CD4-positive, alpha-beta T cell treated with Interleukin-4 for 4 hours (primary cell): ENCODE measurements around the gene MGAT4C.
"Not testable (repeated sequence)": the region's sequence is repeated elsewhere in the genome, so short reads cannot be mapped to it uniquely, and the experiment has no call there.

Experiments
- DNase-seq: peaks from one replicate; pipeline ENCODE4 v3.0.0-alpha.2; 2020

MGAT4C gene

DNA sequence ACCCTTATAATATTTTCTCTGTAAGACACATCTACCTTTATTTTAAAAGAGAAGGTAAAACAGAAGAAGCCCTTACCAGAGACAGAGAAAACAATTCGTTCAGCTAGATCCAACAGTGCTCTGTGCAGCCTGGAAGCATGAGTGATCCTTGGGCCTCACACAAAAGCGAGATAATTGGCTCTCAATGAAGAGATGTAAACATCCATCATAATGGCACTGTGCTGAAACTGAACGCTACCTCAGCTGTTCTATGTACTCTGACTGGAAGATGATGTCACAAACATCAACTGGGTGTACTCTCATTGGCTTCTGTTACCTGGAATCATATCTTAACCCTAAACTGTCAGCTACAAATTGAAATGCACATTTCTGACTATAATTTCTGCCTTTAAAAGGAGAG, at the start of gene MGAT4C:
MGAT4C (minus strand) TSS at position 229 of the 400 bp plus-strand sequence.
- no peak for DNase-seq

DNA sequence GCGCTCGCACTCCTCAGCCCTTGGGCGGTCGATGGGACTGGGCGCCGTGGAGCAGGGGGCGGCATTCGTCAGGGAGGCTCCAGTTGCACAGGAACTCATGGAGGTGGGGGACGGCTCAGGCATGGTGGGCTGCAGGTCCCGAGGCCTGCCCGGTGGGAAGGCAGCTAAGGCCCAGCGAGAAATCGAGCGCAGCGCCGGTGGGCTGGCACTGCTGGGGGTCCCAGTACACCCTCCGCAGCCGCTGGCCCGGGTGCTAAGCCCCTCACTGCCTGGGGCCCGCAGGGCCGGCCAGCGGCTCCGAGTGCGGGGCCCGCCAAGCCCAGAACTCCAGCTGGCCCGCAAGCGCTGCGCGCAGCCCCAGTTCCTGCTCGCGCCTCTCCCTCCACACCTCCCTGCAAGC, 40.2 kb upstream of the MGAT4C start:
- DNase-seq = not testable (repeated sequence)

DNA sequence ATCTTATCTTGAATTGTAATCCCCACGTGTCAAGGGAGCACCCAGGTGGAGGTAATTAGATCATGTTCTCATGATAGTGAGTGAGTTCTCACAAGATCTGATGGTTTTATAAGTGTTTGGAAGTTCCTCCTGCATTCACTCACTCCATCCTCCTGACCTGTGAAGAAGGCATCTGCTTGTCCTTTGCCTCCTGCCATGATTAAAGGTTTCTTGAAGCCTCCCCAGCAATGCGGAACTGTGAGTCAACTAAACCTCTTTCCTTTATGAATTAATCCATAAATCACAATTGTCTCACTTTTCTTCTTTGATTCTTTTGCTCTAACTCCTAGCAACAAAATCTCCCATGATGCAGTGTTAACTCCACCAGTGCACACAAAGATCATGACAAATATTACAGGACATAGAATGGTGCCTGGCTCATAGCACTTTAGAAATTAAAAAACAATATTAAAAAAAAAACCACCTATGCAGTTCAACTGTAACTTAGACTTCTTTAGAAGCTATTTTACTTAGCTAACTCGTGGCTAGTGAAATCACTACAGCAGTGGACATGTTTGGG, 37.6 kb upstream of the MGAT4C start:
- DNase-seq = no peak

DNA sequence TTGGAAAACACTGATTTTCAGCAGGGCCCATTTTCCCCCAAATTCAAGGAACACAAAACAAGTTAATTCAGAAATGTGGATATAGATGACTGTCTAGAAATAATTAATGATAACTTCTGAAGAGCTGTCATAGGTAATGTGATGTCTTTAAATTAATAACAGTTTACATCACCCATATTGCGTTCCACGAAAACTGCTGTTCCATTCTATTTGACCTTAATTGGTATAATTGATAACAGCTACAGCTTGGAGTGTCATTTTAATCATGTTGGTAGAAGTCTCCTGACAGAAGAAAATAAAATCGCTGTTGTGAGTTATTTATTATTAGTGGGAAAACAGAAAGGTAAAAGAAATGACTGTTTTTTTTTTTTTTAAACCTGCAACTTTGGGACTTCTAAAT, 36.3 kb upstream of the MGAT4C start:
- no peak for DNase-seq

DNA sequence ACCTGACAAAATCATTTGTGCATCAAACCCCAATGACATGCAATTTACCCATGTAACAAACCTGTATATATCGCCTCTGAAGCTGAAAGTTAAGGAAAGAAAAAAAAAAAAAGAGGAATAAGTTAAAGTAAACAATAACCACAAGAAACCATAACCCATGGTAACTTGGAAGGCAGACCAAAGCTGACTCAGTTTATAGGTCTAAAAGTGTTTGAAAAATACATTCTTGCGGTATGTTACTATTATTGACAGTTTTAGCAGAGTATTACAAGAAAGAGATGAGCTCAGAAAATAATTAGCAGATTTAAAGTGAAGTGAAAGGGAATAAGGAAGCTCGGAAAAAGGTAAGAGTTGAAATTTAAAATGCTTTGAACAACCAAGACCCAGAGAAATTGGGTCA, 34.4 kb upstream of the MGAT4C start:
- no peak for DNase-seq

DNA sequence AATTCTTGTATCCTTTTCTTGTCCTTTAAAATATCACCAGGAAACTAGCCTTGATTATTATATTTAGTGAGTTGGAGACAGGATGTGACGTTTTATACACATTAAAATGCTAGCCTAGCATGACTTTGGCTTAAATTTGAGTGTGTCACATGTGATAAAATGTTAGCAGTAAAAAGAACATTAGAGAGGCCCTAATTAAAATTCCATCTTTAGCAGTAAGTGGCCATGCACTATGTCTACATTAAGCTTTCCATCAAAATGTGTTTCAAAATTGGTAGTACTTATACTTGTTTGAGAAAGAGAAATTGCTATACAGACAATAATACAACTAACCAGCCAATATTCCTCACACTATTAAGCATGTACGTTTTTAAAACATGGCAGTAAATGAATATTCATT, 29.9 kb upstream of the MGAT4C start:
- no peak for DNase-seq

DNA sequence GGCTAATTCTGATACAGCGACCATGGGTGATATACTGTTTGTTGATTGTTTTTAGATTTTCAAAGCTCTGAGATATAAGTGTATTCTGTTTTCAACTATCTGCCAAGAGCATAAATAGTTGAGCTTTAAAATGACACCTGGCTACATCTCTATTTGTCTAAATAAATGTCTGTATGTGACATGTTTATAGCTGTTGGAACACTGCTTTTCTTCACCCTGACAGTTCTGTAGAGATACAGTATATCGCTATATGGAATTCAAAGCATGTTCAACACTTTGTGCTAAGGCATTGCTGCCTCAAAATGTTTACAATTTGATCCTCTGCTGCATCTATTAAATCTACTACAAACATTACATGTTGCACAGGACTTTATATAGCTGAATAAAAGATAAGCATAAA, 27.4 kb upstream of the MGAT4C start:
- DNase-seq = no peak

DNA sequence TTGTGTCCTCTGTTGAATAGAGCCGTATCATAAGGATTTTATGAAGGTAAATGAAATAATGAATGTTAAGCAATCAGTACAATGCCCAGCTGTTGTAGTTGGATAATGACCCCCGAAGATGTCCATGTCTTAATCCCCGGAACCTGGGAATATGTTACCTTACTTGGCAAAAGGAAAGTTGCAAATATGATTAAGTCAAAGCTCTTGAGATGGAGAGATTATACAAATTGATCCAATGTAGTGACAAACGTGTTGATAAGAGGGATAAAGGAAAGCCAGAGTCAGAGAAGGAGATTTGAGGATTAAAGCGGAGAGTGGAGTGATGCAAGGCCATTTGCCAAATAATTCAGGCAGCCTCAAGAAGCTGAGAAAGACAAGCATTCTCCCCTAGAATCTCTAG, 19.2 kb upstream of the MGAT4C start:
- DNase-seq = no peak

DNA sequence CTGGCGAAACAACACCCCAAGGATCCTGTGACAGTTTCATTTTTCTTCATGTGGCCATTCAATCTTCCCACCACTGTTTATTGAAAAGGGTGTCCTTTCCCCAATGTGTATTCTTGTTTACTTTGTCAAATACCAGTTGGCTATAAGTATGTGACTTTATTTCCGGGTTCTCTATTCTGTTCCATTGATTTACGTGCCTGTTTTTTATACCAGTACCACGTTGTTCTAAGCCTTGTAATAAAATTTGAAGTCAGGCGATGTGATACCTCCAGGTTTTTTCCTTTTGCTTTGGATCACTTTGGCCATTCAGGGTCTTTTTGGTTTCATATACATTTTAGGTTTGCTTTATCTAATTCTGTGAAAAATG, 9.1 kb upstream of the MGAT4C start:
- DNase-seq = no peak

DNA sequence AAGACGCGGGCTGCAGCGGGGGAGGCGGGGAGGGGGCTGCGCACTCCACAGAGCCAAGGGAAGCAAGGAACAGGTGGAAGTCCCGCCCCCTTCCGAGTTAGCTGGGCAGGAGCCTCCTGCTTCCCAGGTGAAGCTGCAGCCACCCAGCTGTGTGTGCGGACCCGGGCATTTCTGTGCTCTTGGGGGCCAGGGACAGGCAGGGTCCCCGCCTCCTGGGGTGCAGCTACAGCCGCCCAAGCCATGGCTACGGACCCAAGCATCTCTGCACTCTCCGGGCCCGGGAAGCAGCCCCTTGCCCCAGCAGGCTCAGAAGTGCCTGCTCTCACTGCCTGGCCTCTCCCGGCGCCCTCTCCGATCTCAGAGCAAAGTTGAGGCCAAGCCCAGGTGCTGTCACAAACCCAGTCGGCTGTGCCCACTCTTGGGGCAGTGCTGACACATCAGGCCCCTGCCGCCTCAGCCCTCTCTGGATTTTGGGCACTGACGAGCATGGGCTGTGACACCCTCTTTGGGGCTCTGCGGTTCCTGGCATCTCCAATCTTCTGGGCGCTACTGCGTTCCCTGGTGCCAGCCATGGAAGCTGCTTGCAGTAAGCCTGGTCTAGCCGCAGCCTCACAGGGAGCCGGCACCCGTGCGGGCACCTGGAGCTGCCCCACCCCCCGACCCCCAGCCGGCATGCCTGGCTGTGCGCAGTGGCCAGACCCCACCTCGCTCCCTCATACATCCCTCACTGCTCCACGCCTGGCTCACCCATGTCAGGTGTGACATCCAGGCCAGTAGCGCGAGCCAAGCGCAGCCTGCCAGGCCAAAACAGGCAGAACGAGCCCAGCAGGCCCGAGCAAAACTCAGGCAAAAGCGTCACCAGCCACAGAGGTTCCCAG, 8.5 kb upstream of the MGAT4C start:
- no peak for DNase-seq

DNA sequence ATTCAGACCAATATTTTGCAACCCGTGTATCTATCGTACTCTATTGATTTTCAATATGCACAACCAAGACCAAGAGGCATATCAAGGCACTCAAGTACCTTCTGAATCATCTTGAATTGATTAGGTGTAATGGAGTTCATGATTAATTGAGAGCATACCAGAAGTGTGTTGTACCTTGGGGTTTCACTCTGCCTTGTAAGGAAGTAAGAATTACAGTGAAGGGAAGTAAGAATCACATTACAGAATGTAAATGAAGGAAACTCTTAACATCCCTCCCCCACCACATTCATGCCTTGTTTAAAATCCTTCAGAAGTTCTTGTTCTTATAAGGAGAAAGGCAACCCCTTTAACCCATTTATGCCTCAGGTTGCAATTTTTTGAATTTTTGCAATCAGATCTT, 5.4 kb upstream of the MGAT4C start:
- DNase-seq = no peak

DNA sequence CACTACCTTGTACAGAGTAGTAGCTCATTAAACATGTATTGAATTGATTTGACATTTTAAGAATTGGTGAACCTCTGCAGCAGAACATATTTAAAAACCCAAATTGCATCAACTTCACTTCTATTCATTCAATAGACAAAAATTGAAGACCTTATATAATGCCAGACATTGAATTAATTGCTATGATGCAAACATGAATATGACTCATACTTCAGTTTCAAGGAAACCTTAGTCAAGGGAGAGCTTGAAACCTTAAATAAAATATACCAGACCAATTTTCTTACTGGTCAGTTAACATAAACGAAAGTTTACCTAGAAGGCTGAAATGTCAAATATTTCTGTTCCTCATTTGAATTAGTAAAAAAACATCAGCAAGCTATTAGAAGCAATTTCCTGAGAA, 5.0 kb upstream of the MGAT4C start:
- no peak for DNase-seq

DNA sequence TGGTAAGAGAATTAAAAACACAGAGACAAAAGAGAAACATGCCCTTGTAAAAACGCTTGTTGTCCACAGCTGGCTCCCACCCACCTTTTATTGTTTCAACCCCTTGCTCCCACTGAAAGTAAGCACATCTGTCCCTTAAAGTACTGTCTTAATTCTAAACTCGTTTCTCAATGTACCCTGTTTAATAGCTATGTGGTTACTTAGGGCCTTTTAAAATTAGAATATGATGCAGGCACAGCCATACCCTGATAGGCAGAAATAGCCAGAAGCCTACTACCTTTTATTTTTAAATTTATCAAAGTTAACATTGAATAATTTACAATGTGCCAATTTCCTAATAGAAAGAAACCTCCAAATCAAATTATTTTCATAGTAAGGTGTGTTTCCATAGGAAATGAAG, 4.0 kb upstream of the MGAT4C start:
- no peak for DNase-seq

DNA sequence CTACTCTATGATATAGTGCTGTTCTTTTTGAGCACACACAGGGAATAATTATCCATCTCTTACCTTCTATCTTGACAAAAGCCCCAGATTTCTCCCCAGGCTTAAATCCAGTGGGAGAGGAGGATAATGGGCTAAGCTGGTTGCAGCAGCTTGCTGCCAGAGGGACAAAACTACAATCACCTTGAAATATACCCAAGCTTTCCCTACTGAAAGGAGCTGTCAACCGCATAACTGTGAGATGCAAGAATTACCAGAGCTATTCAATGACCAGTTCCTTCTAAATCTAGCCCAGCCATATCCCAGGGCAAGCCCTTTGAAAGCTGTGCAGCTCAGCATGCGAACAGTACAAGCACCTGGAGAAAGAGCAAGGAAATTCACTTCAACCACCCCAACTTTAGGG, 943 bp upstream of the MGAT4C start:
- DNase-seq = no peak

DNA sequence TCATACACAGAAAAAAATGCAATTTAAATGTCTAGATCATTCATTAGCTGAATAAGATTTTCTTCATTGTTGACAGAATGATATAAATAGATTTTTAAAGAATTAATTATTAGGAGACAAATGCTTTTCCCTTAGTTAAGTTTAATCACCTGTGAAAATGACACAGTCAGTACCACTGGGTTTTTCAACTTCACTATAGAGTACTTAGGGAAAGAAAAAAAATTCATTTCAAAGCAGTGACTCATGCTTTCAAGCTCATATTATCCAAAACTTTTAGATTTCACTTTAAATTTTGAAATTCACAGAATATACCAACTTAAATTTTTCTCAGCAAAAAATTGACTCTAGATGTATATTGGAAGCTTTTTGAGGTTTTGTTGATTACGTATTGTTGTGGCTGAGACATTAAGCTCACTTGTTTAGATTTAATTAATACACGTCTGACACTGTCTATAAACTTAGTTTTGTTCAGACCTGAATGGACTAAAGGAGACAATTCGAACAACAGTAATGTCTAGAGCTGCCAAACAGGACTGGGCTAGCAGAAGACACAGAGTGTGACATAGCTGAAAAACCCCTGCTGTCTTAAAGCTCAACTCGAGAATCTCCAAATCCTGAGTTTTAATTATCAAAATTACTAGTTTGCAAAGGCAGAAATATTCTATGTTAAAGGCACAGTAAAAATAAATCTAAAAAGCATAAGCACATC, 1.6 kb downstream of the MGAT4C start:
- DNase-seq = no peak

DNA sequence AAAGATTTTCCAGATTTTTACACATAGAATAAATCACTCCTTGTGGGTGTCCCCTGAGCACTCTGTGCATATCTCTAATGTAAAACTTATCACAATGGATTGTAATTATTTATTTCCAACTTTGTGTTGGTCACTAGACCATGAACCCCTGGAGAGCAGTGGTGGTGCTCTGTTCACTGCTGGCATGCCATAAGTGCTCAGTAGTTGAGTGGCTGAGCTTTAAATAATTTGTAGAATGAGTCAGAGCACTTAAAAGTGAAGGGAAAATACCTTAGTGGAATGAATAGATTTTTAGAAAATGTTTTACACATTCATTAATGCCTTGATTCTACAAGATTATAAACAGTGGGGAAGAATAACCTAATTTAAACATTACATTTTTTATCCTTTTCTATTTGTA, 6.3 kb downstream of the MGAT4C start:
- no peak for DNase-seq

DNA sequence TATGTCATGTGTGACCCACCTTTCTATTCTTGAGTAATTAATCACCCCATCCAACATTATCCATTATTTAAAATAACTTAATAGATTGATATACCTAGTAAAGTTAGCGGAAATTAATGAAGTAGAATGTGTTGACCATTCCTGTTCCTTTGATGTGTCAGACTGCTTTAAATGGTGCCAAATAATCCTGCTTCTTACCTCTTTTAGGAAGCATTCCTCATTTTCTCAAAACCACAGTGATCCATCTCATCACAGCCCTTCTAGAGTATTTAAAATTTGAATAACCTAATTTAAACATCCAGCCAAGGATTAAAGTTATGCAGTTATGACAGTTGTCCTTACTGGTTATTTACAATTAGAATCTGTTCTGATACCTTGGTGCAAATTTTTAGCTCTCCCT, 6.9 kb downstream of the MGAT4C start:
- no peak for DNase-seq

DNA sequence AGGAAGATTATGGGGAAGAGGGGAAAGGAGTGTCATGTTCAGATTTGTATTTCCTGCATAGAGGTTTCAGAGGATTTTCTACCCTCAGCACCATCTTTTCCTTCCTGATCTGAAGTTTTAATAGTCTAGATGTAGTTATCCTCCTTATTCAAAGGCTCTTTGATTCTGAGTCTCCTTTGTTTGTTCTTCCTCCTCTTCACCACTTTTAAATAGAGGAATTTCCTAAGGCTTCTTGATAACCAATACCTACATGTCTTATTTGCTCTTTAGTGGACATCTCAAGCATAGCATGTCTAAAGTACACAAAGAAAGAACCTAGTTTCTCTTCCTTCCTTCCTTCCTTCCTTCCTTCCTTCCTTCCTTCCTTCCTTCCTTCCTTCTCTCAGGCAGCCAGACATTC, 8.3 kb downstream of the MGAT4C start:
- DNase-seq = no peak

DNA sequence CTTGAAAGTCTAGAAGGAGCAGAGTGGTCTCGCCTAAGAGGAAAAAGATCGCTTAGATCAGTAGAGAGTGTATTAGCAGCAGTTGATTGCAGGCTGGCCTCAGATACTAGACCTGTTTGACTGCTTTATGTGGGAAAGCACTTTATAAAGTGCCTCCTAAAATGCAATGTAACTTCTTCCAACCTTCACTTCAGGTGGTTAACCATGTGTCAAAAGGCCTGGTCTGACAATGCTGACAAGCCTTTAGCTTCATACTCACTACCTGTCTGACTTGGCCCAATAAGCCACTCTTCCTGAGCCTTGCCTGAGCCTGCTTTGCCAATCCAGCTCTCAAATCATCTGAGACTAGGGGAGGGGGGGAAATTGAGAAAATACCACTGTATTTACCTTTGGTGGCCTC, 14.6 kb downstream of the MGAT4C start:
- no peak for DNase-seq

DNA sequence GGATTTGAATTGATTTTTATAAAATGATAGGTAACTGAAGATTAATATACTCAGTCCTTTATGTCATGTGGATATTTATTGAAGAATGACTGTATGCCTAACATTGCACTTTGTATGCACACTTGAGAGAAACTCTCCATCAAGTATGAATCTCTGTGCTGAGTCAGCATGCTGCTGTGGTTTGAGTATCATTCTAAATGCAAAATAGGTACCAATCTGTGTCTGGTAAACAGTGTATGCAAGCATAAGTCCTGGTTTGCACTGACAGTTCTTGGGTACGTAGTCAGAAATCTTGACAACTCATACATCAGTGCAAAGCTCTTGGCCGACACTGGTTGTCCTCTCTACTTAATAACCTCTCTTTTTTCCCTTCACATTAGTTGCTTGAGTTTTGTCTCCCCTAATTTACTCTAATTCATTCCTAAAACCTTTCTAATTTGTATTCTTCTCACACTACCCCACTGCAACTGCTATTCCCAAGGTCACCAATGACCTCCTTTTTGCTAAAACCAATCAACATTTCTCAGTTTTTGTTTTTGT, 21.8 kb downstream of the MGAT4C start:
- no peak for DNase-seq

DNA sequence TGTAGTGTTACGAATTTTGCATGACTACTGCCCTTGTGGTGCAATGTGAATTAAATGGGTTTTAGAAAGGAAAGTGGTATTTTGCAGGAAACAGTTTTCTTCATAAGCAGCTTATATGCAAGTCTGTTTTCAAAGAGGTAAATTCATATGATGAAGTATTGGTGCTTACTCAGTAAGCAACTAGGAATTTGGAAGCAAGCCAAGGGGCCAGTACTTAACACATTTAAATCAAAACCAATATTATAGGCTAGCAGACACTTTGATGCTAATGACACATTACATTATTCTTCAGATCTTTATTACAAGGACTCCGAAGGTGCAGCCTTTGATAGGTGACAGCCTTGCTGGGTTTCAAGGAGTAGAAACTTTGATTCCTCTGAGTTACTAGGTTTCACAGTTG, 23.1 kb downstream of the MGAT4C start:
- no peak for DNase-seq

DNA sequence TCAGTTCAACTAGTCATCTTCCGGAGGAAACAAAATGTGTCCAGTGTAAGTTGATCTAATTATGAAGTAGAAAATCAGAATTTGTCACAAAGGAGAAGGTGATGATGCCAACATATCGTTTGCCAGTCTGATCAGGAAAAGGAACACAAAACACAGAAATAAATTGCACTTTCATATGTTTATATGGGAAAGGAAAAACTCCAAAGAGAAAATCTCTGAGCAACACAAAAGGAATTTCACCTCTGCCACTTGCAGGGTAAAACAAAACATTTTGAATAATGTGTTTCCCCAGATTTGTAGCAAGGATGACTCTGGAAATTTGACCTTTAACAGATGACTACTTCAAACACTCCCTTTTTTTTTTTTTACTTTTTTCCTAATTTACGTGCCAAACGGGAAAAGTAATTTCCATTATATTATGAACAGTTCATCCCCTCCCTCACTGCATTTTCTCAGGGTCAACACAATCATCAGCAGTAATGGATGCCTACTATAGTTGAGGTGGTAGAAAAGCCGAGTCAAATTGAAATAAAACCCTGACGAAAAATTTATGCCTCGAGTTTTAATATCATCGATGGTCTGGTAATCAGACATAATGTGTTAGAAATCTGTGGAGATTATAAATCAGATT, 25.6 kb downstream of the MGAT4C start:
- no peak for DNase-seq

DNA sequence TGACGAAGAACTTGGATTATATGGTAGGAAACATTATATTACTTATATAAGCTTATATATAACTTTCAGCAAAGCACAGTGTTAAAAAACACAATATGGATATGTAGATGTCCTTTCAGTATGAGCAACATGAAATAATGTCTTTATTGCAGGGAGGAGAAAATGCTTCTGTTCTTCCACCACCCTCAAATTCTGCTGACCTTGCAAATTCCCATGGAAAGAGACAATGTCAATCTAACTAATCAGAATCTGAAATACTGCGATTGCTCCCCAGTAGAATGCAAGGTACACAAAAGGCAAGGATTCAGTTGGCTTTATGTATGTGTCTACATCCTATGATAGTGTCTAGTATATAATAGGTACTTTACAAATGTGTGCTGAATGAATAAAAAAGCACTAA, 26.4 kb downstream of the MGAT4C start:
- no peak for DNase-seq

DNA sequence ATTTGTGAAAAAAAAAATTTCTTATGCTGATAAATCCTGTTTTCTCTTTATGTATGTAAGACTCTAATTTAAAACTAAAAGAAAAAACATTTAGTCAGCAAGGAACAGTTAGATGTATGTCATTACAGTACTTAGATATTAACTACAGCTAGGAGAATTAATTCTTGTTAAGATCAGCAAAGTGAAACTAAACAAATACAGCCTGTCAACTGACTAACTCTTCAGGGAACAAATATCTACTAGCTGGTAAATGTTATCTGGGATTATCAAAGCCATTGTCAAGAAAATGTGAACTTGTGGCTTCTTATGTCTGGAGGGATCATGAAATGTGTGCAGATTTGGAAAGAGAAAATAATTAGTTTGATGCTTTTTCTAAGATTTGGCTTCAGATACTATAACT, 27.5 kb downstream of the MGAT4C start:
- DNase-seq = no peak
